Measurements from ENCODE around the gene CYP2B6. TPM values are rescaled to one million over a fixed set of nuclear protein-coding genes. Genes with fewer than 3 reads are reported as not detected.

CYP2B6 gene
- polyA plus RNA-seq (2013, experiment 1 of 2) = 2.6 TPM
- 2.5 TPM for polyA plus RNA-seq (2013, experiment 2 of 2)

- no peak within 1 kb of the TSS for H3K9ac ChIP-seq (ENCODE audit: low read depth, low read length)
- no peaks in the 10 kb centered on the region for H3K4me1 ChIP-seq (ENCODE audit: insufficient read depth, low read length)
- no peaks in the 10 kb centered on the region for H3K9me3 ChIP-seq (ENCODE audit: insufficient read depth, low read depth, low read length)
- H3K27me3 ChIP-seq (ENCODE audit: insufficient read depth, low read length) = no peaks in the 10 kb centered on the region
- no peak within 1 kb of the TSS for H3K4me3 ChIP-seq (ENCODE audit: low read length)
- no peak within 1 kb of the TSS for H3K27ac ChIP-seq (ENCODE audit: low read depth, low read length)
- 85% methylated on average over 2 of the region's 2 CpGs for WGBS
- H3K36me3 ChIP-seq (ENCODE audit: insufficient read depth, low read length) = no peaks in the 10 kb centered on the region
Observed at GRCh38 chr19:40990972-40991381, at the start of gene CYP2B6. CYP2B6 (plus strand) TSS chr19:40991282; CDS start chr19:40991306, 24 bp downstream.

GRCh38 chr19:40941481-40942219 is 49.4 kb upstream of the CYP2B6 start:
- H3K9ac ChIP-seq (ENCODE audit: low read depth, low read length) = no peak overlapping the region
- H3K9me3 ChIP-seq (ENCODE audit: insufficient read depth, low read depth, low read length) = no peaks in the 10 kb centered on the region
- no peaks in the 10 kb centered on the region for H3K4me1 ChIP-seq (ENCODE audit: insufficient read depth, low read length)
- no peaks in the 10 kb centered on the region for H3K36me3 ChIP-seq (ENCODE audit: insufficient read depth, low read length)
- WGBS = 92% methylated on average over 9 of the region's 9 CpGs
- H3K4me3 ChIP-seq (ENCODE audit: low read length) = no peak overlapping the region
- H3K27me3 ChIP-seq (ENCODE audit: insufficient read depth, low read length) = no peaks in the 10 kb centered on the region
- no peak overlapping the region for H3K27ac ChIP-seq (ENCODE audit: low read depth, low read length)

- Histone ChIP-seq H3K9ac (ENCODE audit: low read depth, low read length) (no peak overlapping the region), H3K27ac (ENCODE audit: low read depth, low read length) (no peak overlapping the region), H3K27me3 (ENCODE audit: insufficient read depth, low read length) (no peaks in the 10 kb centered on the region), H3K4me3 (ENCODE audit: low read length) (no peak overlapping the region), H3K9me3 (ENCODE audit: insufficient read depth, low read depth, low read length) (no peaks in the 10 kb centered on the region), H3K36me3 (ENCODE audit: insufficient read depth, low read length) (no peaks in the 10 kb centered on the region), H3K4me1 (ENCODE audit: insufficient read depth, low read length) (no peaks in the 10 kb centered on the region)
- WGBS = 93% methylated on average over 2 of the region's 2 CpGs
Observed at GRCh38 chr19:40945645-40946044, 45.4 kb upstream of the CYP2B6 start.

- no peaks in the 10 kb centered on the region for H3K9me3 ChIP-seq (ENCODE audit: insufficient read depth, low read depth, low read length)
- no peak overlapping the region for H3K9ac ChIP-seq (ENCODE audit: low read depth, low read length)
- no peaks in the 10 kb centered on the region for H3K27me3 ChIP-seq (ENCODE audit: insufficient read depth, low read length)
- no peak overlapping the region for H3K27ac ChIP-seq (ENCODE audit: low read depth, low read length)
- 92% methylated on average over 2 of the region's 2 CpGs for WGBS
- no peaks in the 10 kb centered on the region for H3K36me3 ChIP-seq (ENCODE audit: insufficient read depth, low read length)
- H3K4me3 ChIP-seq (ENCODE audit: low read length) = no peak overlapping the region
- no peaks in the 10 kb centered on the region for H3K4me1 ChIP-seq (ENCODE audit: insufficient read depth, low read length)
Observed at GRCh38 chr19:40947114-40947513, 44.0 kb upstream of the CYP2B6 start.

GRCh38 chr19:40947573-40947972 is 43.5 kb upstream of the CYP2B6 start:
- Histone ChIP-seq H3K9me3 (ENCODE audit: insufficient read depth, low read depth, low read length) (peaks cover 2% of the 10 kb centered on the region), H3K27ac (ENCODE audit: low read depth, low read length) (no peak overlapping the region)
- 86% methylated on average over 2 of the region's 2 CpGs for WGBS

GRCh38 chr19:40948580-40949299 is 42.3 kb upstream of the CYP2B6 start:
- 91% methylated on average over 17 of the region's 18 CpGs for WGBS

More at GRCh38 chr19:40947573-40947972, 43.5 kb upstream of the CYP2B6 start:
- Histone ChIP-seq H3K4me1 (ENCODE audit: insufficient read depth, low read length) (no peaks in the 10 kb centered on the region), H3K4me3 (ENCODE audit: low read length) (no peak overlapping the region), H3K27me3 (ENCODE audit: insufficient read depth, low read length) (no peaks in the 10 kb centered on the region), H3K36me3 (ENCODE audit: insufficient read depth, low read length) (no peaks in the 10 kb centered on the region), H3K9ac (ENCODE audit: low read depth, low read length) (no peak overlapping the region)

GRCh38 chr19:40954573-40954972 is 36.5 kb upstream of the CYP2B6 start:
- no peaks in the 10 kb centered on the region for H3K4me1 ChIP-seq (ENCODE audit: insufficient read depth, low read length)
- no peak overlapping the region for H3K9ac ChIP-seq (ENCODE audit: low read depth, low read length)
- 94% methylated on average over 10 of the region's 10 CpGs for WGBS
- H3K27me3 ChIP-seq (ENCODE audit: insufficient read depth, low read length) = no peaks in the 10 kb centered on the region
- H3K36me3 ChIP-seq (ENCODE audit: insufficient read depth, low read length) = no peaks in the 10 kb centered on the region
- no peak overlapping the region for H3K4me3 ChIP-seq (ENCODE audit: low read length)
- peaks cover 39% of the 10 kb centered on the region for H3K9me3 ChIP-seq (ENCODE audit: insufficient read depth, low read depth, low read length)
- H3K27ac ChIP-seq (ENCODE audit: low read depth, low read length) = no peak overlapping the region

More at GRCh38 chr19:40948580-40949299, 42.3 kb upstream of the CYP2B6 start:
- Histone ChIP-seq H3K36me3 (ENCODE audit: insufficient read depth, low read length) (no peaks in the 10 kb centered on the region), H3K4me3 (ENCODE audit: low read length) (no peak overlapping the region), H3K27ac (ENCODE audit: low read depth, low read length) (no peak overlapping the region), H3K9ac (ENCODE audit: low read depth, low read length) (no peak overlapping the region), H3K9me3 (ENCODE audit: insufficient read depth, low read depth, low read length) (peaks cover 13% of the 10 kb centered on the region), H3K4me1 (ENCODE audit: insufficient read depth, low read length) (no peaks in the 10 kb centered on the region), H3K27me3 (ENCODE audit: insufficient read depth, low read length) (no peaks in the 10 kb centered on the region)

- Histone ChIP-seq H3K4me3 (ENCODE audit: low read length) (no peak overlapping the region), H3K9ac (ENCODE audit: low read depth, low read length) (no peak overlapping the region), H3K27me3 (ENCODE audit: insufficient read depth, low read length) (no peaks in the 10 kb centered on the region), H3K27ac (ENCODE audit: low read depth, low read length) (no peak overlapping the region), H3K4me1 (ENCODE audit: insufficient read depth, low read length) (no peaks in the 10 kb centered on the region), H3K36me3 (ENCODE audit: insufficient read depth, low read length) (no peaks in the 10 kb centered on the region), H3K9me3 (ENCODE audit: insufficient read depth, low read depth, low read length) (peaks cover 20% of the 10 kb centered on the region)
- 88% methylated on average over 1 of the region's 1 CpG for WGBS
Observed at GRCh38 chr19:40959338-40959737, 31.7 kb upstream of the CYP2B6 start.

GRCh38 chr19:40960062-40960685 is 30.9 kb upstream of the CYP2B6 start:
- no peak overlapping the region for H3K9ac ChIP-seq (ENCODE audit: low read depth, low read length)
- no peaks in the 10 kb centered on the region for H3K36me3 ChIP-seq (ENCODE audit: insufficient read depth, low read length)
- H3K27ac ChIP-seq (ENCODE audit: low read depth, low read length) = no peak overlapping the region
- WGBS = no CpG with 5 or more reads among the region's 1 CpG
- H3K4me3 ChIP-seq (ENCODE audit: low read length) = no peak overlapping the region
- H3K9me3 ChIP-seq (ENCODE audit: insufficient read depth, low read depth, low read length) = peaks cover 11% of the 10 kb centered on the region
- H3K4me1 ChIP-seq (ENCODE audit: insufficient read depth, low read length) = no peaks in the 10 kb centered on the region
- H3K27me3 ChIP-seq (ENCODE audit: insufficient read depth, low read length) = no peaks in the 10 kb centered on the region

- no peaks in the 10 kb centered on the region for H3K27me3 ChIP-seq (ENCODE audit: insufficient read depth, low read length)
Observed at GRCh38 chr19:40960780-40961179, 30.3 kb upstream of the CYP2B6 start.

GRCh38 chr19:40962460-40962961 is 28.6 kb upstream of the CYP2B6 start:
- H3K27ac ChIP-seq (ENCODE audit: low read depth, low read length) = no peak overlapping the region
- H3K9ac ChIP-seq (ENCODE audit: low read depth, low read length) = no peak overlapping the region
- WGBS = 95% methylated on average over 3 of the region's 3 CpGs
- H3K4me1 ChIP-seq (ENCODE audit: insufficient read depth, low read length) = no peaks in the 10 kb centered on the region
- H3K27me3 ChIP-seq (ENCODE audit: insufficient read depth, low read length) = no peaks in the 10 kb centered on the region
- H3K4me3 ChIP-seq (ENCODE audit: low read length) = no peak overlapping the region
- no peaks in the 10 kb centered on the region for H3K36me3 ChIP-seq (ENCODE audit: insufficient read depth, low read length)
- H3K9me3 ChIP-seq (ENCODE audit: insufficient read depth, low read depth, low read length) = no peaks in the 10 kb centered on the region

More at GRCh38 chr19:40960780-40961179, 30.3 kb upstream of the CYP2B6 start:
- Histone ChIP-seq H3K27ac (ENCODE audit: low read depth, low read length) (no peak overlapping the region), H3K9ac (ENCODE audit: low read depth, low read length) (no peak overlapping the region), H3K4me1 (ENCODE audit: insufficient read depth, low read length) (no peaks in the 10 kb centered on the region), H3K4me3 (ENCODE audit: low read length) (no peak overlapping the region), H3K36me3 (ENCODE audit: insufficient read depth, low read length) (no peaks in the 10 kb centered on the region), H3K9me3 (ENCODE audit: insufficient read depth, low read depth, low read length) (peaks cover 5% of the 10 kb centered on the region)
